ENCODE measurements around the gene ABCC10. TPM values are rescaled to one million over a fixed set of nuclear protein-coding genes. Genes with fewer than 3 reads are reported as not detected.
A peak's percentile ranks its signal among the peaks of the same experiment; 100 is the strongest.

Gene ABCC10
- total and polyA plus RNA-seq, 10 of the 15 experiments (the other 5 are each of a cell fraction or from before 2014, with no cell fraction given), result 0.80 to 18.2 (median 6.4) TPM

GRCh38 chr6:43386492-43386891 is 40.8 kb upstream of the ABCC10 start:
- DNase-seq (ENCODE audit: low read depth, low spot score), result no peak
- peak overlapping the region; percentile 86; the same call in 1 of the 2 replicates for H3K27ac ChIP-seq (ENCODE audit: control insufficient read depth, insufficient read depth)
- no peaks in the 10 kb centered on the region for H3K36me3 ChIP-seq (ENCODE audit: control insufficient read depth in 2 of 2, insufficient read depth in 2 of 2, low read length in 1 of 2)
- ChIA-PET RAD21 (ENCODE audit: unreplicated experiment) (interaction anchor here (0.6 to 2.8 kb wide), 12 partner anchors 9 to 120 kb away, joined by 3 to 14 read pairs (median 4); partner anchors contain the start of genes CRIP3 and ZNF318), CTCF (interaction anchor here (0.6 to 2.0 kb wide), 29 partner anchors 9 to 133 kb away, joined by 3 to 26 read pairs (median 4); partner anchors contain the start of genes ABCC10, CRIP3, LRRC73 and TJAP1), SMC1A (ENCODE audit: uncharacterized antibody, unreplicated experiment) (interaction anchor here (0.7 to 27.6 kb wide), 9 partner anchors 9 to 119 kb away, joined by 3 to 616 read pairs (median 5); partner anchors contain the start of genes CRIP3 and ZNF318), POLR2A (interaction anchor here (0.5 to 1.7 kb wide), 6 partner anchors 9 to 120 kb away, joined by 3 to 8 read pairs (median 4); partner anchors contain the start of gene ZNF318)
- intact Hi-C loops (cut with micrococcal nuclease; ENCODE audit: unreplicated experiment) (loop anchor here (10.0 kb wide), 1 partner anchor 612 kb away; no protein-coding TSS in a partner anchor), in situ Hi-C loops (cut with MboI) (no loop called here)
- peaks cover 41% of the 10 kb centered on the region for H3K4me1 ChIP-seq (ENCODE audit: control insufficient read depth, insufficient read depth, low read length)
- no peak overlapping the region; the same call in 1 of the 2 replicates for H3K9ac ChIP-seq (ENCODE audit: control insufficient read depth, insufficient read depth, low read length)
- no peaks in the 10 kb centered on the region for H3K9me3 ChIP-seq (replicated peaks; ENCODE audit: control insufficient read depth, insufficient read depth, low read length)
- H3K4me3 ChIP-seq, result no peak overlapping the region
- H3K79me2 ChIP-seq (ENCODE audit: control insufficient read depth, insufficient read depth, low read length), result peaks cover 22% of the 10 kb centered on the region
- ATAC-seq, result no peak
- no TSS peak for BruUV-seq (replicated peaks)
- WGBS (ENCODE audit: insufficient coverage, insufficient replicate concordance, low lambda C conversion rate, missing lambda C conversion rate), result 8% methylated on average over 1 of the region's 1 CpG
- H2AFZ ChIP-seq (ENCODE audit: control insufficient read depth, low read depth, low read length), result no peak overlapping the region
- H3K4me2 ChIP-seq (ENCODE audit: control insufficient read depth, insufficient read depth), result 0 out of 2 replicates have a peak overlapping the region, but pooled peaks have one; percentile 14
- TF ChIP-seq BCL11A (IDR thresholded peaks at IDR 0.05; ENCODE audit: low read depth, low read length) (no peak), PKNOX1 (IDR thresholded peaks at IDR 0.05) (peak; percentile 38; the same call in 1 of the 2 replicates), ZNF592 (IDR thresholded peaks at IDR 0.05) (0 out of 2 replicates have a peak, but pooled peaks have one; percentile 37), NR2F1 (conservative IDR thresholded peaks at IDR 0.05) (0 out of 2 replicates have a peak, but pooled peaks have one; percentile 15), RAD21 (IDR thresholded peaks at IDR 0.05; ENCODE audit: insufficient read depth, low read depth, low read length) (peak; percentile 54; the same call in 1 of the 2 replicates), CTCF (IDR thresholded peaks at IDR 0.05 in 2 of 3, conservative IDR thresholded peaks at IDR 0.05 in 1 of 3; ENCODE audit: control insufficient read depth in 2 of 3, extremely low read depth in 1 of 3, insufficient read depth in 1 of 3, low read depth in 3 of 3, low read length in 3 of 3) (peak; percentile 20 to 47 (median 39); a peak in 4 of 6 replicates), FOS (IDR thresholded peaks at IDR 0.05; ENCODE audit: borderline replicate concordance, extremely low read depth, insufficient read length) (no peak), SMC3 (IDR thresholded peaks at IDR 0.05; ENCODE audit: borderline replicate concordance, low read length) (peak; percentile 52; the same call in 1 of the 2 replicates)
- no peaks in the 10 kb centered on the region for H4K20me1 ChIP-seq (ENCODE audit: control insufficient read depth, insufficient read depth)
- no peaks in the 10 kb centered on the region for H3K27me3 ChIP-seq (replicated peaks in 1 of 2; ENCODE audit: control insufficient read depth in 2 of 2, insufficient read depth in 2 of 2, low read length in 1 of 2)
- peak; percentile 64 for FAIRE-seq

Data from GM12878 (cell line).